ENCODE measurements around the gene EXOC1. TPM values are rescaled to one million over a fixed set of nuclear protein-coding genes. Genes with fewer than 3 reads are reported as not detected.
A peak's percentile ranks its signal among the peaks of the same experiment; 100 is the strongest.

EXOC1 gene
- total and polyA plus RNA-seq, 10 donors, result 15.6 to 52.8 (median 43.0) TPM

DNA sequence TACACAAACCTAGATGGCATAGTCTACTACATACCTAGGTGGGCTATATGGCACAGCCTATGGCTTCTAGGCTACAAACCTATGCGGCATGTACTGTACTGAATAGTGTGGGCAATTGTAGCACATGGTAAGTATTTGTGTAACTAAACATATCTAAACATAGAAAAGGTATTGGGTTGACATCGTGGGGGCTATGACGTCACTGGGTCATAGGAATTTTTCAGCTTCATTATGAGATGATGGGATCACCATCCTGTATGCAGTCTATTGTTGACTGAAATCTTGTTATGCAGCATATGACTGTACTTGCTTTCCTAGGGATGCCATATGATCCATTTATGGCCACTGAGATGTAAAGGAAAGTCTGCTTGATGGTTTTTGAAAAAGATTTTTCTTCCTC lies 35.8 kb upstream of the EXOC1 start:
- Histone ChIP-seq H3K4me3 (no peak overlapping the region), H3K27ac (no peak overlapping the region), H3K9me3 (no peaks in the 10 kb centered on the region), H3K36me3 (no peaks in the 10 kb centered on the region), H3K4me1 (no peaks in the 10 kb centered on the region), H3K27me3 (replicated peaks in 1 of 7) (peaks cover 0 to 31% (median 0%) of the 10 kb centered on the region in 7 donors)
- TF ChIP-seq, protein P1, sequence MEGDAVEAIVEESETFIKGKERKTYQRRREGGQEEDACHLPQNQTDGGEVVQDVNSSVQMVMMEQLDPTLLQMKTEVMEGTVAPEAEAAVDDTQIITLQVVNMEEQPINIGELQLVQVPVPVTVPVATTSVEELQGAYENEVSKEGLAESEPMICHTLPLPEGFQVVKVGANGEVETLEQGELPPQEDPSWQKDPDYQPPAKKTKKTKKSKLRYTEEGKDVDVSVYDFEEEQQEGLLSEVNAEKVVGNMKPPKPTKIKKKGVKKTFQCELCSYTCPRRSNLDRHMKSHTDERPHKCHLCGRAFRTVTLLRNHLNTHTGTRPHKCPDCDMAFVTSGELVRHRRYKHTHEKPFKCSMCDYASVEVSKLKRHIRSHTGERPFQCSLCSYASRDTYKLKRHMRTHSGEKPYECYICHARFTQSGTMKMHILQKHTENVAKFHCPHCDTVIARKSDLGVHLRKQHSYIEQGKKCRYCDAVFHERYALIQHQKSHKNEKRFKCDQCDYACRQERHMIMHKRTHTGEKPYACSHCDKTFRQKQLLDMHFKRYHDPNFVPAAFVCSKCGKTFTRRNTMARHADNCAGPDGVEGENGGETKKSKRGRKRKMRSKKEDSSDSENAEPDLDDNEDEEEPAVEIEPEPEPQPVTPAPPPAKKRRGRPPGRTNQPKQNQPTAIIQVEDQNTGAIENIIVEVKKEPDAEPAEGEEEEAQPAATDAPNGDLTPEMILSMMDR (IDR thresholded peaks at IDR 0.05 in 8 of 11, conservative IDR thresholded peaks at IDR 0.05 in 3 of 11), result no peak
- no peak for TF ChIP-seq POLR2A (IDR thresholded peaks at IDR 0.05)
- TF ChIP-seq POLR2AphosphoS5 (IDR thresholded peaks at IDR 0.05), result no peak
- intact Hi-C loops (cut with DNase I; ENCODE audit: low total_unique reads), result no loop called here
- WGBS, 5 donors, result 93 to 98% (median 96%) methylated on average over 3 of the region's 3 CpGs
- no peak for DNase-seq

DNA sequence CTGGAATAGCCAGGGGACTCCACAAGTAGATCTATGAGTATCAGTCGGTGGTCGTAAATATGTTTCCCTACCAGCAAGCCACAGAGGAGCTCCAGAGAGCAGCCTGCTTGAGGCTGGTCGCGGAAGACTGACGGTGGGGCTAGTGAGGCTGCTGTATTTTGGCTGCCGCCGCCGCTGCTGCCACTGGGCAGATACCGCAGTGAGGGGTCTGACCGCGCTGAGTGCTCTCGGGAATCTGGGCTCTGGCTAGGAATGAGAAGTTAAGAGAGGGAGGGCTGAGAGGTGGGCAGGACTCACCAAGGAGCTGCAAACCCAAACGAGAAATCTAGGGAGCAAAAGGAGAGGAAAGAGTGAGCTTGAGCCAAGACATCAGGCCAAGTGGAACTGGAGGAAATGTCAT lies 33.8 kb upstream of the EXOC1 start, which contains the start of gene EXOC1L:
EXOC1L (plus strand) TSS at position 157 of the 400 bp plus-strand sequence; CDS start at position 394, 237 bp downstream.
- WGBS, 5 donors, result 7 to 11% (median 11%) methylated on average over 13 of the region's 13 CpGs
- H3K4me1 ChIP-seq, result no peaks in the 10 kb centered on the region
- TF ChIP-seq POLR2AphosphoS5 (IDR thresholded peaks at IDR 0.05) (no peak), POLR2A (IDR thresholded peaks at IDR 0.05) (no peak)
- TF ChIP-seq, protein P1 (IDR thresholded peaks at IDR 0.05 in 8 of 11, conservative IDR thresholded peaks at IDR 0.05 in 3 of 11), result no peak
- H3K27me3 ChIP-seq (replicated peaks in 1 of 7), result peaks cover 0 to 35% (median 0%) of the 10 kb centered on the region in 7 donors
- no peaks in the 10 kb centered on the region for H3K36me3 ChIP-seq
- peak within 1 kb of the TSS in 1 of 8 donors; percentile 11 for H3K4me3 ChIP-seq
- H3K27ac ChIP-seq, result no peak within 1 kb of the TSS
- no peak for DNase-seq
- no peaks in the 10 kb centered on the region for H3K9me3 ChIP-seq
- intact Hi-C loops (cut with DNase I; ENCODE audit: low total_unique reads), result no loop called here

DNA sequence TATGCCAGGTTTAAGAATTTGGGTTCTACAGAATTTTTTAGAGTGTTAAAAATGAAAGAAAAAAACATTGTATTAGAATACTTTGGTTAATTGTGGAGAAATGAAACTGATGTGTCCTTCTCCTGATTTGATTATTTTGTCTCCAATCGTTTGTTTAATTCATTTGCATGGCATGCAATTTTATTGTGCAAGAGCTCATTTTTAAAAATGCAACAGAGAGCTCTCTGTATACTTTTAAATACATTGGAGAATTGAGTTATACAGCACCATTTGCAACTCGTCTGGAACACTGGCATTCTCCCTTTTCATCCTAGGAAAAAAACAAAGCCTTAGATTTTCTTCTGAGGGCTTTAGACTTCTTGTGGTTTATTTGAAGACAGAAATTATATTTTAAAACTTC lies 33.2 kb upstream of the EXOC1 start:
- H3K4me1 ChIP-seq, result no peaks in the 10 kb centered on the region
- intact Hi-C loops (cut with DNase I; ENCODE audit: low total_unique reads), result no loop called here
- WGBS, 5 donors, result 53 to 70% (median 64%) methylated on average over 2 of the region's 2 CpGs
- TF ChIP-seq POLR2A (IDR thresholded peaks at IDR 0.05) (no peak), POLR2AphosphoS5 (IDR thresholded peaks at IDR 0.05) (no peak)
- TF ChIP-seq, protein P1 (IDR thresholded peaks at IDR 0.05 in 8 of 11, conservative IDR thresholded peaks at IDR 0.05 in 3 of 11), result no peak
- H3K36me3 ChIP-seq, result no peaks in the 10 kb centered on the region
- H3K9me3 ChIP-seq, result no peaks in the 10 kb centered on the region
- no peak for DNase-seq
- H3K27me3 ChIP-seq (replicated peaks in 1 of 7), result peaks cover 0 to 35% (median 0%) of the 10 kb centered on the region in 7 donors
- H3K27ac ChIP-seq, result no peak overlapping the region
- H3K4me3 ChIP-seq, result no peak overlapping the region

DNA sequence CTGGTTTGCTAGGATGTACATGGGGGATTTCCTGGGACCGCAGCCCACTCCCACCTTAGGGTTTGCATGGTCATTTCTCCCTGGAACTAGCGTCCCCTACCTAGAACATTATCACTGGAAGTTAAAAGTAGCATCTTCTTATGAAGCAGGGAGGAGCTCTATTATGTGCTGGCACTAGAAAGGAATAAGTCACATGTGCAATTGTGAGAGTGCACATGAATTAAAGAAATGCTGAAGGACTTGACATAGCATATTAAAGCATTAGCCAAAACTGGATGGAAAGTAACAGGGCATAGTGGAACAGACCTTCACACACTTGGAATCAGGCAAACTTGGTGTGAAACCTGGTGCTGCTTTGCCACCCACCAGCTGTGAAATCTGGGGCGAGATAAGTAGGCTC lies 31.1 kb upstream of the EXOC1 start:
- Histone ChIP-seq H3K4me1 (no peaks in the 10 kb centered on the region), H3K27me3 (replicated peaks in 1 of 7) (peaks cover 0 to 41% (median 0%) of the 10 kb centered on the region in 7 donors), H3K4me3 (no peak overlapping the region), H3K27ac (no peak overlapping the region), H3K36me3 (no peaks in the 10 kb centered on the region), H3K9me3 (no peaks in the 10 kb centered on the region)
- WGBS, 5 donors, result 71 to 90% (median 84%) methylated on average over 3 of the region's 3 CpGs
- no peak for DNase-seq
- TF ChIP-seq, protein P1 (IDR thresholded peaks at IDR 0.05 in 8 of 11, conservative IDR thresholded peaks at IDR 0.05 in 3 of 11), result no peak
- TF ChIP-seq POLR2A (IDR thresholded peaks at IDR 0.05) (no peak), POLR2AphosphoS5 (IDR thresholded peaks at IDR 0.05) (no peak)
- intact Hi-C loops (cut with DNase I; ENCODE audit: low total_unique reads), result no loop called here

All from spleen (tissue), 11 donors.